ENCODE results near the gene DOCK7. TPM values are rescaled to one million over a fixed set of nuclear protein-coding genes. Genes with fewer than 3 reads are reported as not detected.

Gene DOCK7
- total and polyA plus RNA-seq, 2 of the 8 experiments (the other 6 are each of a cell fraction or from before 2014, with no cell fraction given), result 10.2 to 33.7 TPM

DNA sequence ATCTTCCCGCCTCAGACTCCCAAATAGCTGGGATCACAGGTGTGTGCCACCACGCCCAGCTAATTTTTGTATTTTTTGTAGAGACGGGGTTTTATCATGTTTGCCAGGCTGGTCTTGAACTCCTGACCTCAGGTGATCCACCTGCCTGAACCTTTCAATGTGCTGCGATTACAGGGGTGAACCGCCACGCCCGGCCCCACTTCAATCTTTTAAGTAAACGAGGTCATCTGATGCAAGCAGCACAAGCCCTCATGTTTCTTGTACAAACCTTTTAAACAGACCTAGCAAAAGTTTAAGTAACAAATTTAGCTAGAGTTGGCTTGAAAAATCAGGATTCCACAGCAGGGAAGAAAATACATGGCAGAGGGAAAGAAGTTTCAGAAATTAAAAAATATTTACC, 272.5 kb downstream of the DOCK7 start (continued):
- TF ChIP-seq KDM1A (IDR thresholded peaks at IDR 0.05; ENCODE audit: borderline replicate concordance, low read length) (no peak), CHD1 (IDR thresholded peaks at IDR 0.05; ENCODE audit: low read depth, low read length) (no peak)

All from H1 (cell line).